DOHH2 (cell line): ENCODE measurements around the gene NFIB.

Source experiments
- CTCF ChIP-seq: fragments of 200-600 bp; sonication (generic); IDR thresholded peaks from one replicate; pipeline ENCODE4 v1.5.1; 2014; ENCODE audit warnings: antibody characterized with exemption, mild to moderate bottlenecking, low read depth, low read length; ENCODE audit not compliant: poor library complexity, severe bottlenecking
- EZH2phosphoT487 ChIP-seq: fragments of 200-600 bp; sonication (generic); IDR thresholded peaks from 2 replicates; pipeline ENCODE4 v1.6.1; 2017; ENCODE audit warnings: borderline replicate concordance, mild to moderate bottlenecking, antibody characterized with exemption, low read length, moderate library complexity, mixed read lengths

- TF ChIP-seq CTCF (no peak), EZH2phosphoT487 (no peak)
These were observed 122.4 kb downstream of the NFIB start for GRCh38 chr9:14191512-14191911.
